Activated CD4-positive, alpha-beta T cell treated with anti-CD3 and anti-CD28 coated beads for 24 hours (primary cell): ENCODE measurements around the gene SGIP1.

ENCODE experiments used
- DNase-seq, 2 donors: peaks; one replicate each; pipeline ENCODE4 v3.0.0-alpha.2; 2020; ENCODE audit warnings: low read depth in 2 of 2

Gene SGIP1

DNA sequence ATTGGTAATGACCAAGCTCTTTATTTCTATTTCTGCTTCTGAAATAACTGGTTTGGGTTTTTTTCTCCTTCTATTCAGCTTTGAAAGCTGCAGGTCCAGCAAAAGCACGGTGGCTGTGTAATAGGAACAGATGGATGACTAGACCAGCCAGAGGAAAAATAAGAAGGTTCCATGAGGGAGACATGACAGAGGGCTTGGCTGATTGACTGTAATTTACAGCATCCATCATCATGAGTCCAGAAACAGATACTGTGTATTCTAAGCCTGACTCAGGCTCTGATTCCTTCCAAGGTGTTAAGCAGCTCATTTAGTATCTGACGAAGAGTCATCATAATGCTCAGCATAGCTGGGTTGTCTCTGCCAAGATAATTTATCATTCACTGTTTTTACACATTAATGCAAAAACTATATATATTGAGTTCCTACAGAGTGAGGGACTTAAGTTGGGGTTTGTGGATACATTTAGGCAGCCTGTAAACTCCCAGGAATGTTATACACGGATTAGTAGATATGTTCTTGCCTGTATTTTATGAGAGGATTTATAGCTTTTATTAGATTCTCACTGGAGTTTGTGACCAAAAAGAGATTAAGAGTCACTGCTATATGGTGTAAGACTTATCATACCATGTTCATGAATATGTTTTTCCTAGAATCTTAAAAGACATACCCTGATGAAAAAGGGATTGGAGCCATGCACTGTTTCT, 72.6 kb downstream of the SGIP1 start:
- DNase-seq, result no peak

- DNase-seq, result no peak
These were observed 73.5 kb downstream of the SGIP1 start for GRCh38 chr1:66607458-66607857.

DNA sequence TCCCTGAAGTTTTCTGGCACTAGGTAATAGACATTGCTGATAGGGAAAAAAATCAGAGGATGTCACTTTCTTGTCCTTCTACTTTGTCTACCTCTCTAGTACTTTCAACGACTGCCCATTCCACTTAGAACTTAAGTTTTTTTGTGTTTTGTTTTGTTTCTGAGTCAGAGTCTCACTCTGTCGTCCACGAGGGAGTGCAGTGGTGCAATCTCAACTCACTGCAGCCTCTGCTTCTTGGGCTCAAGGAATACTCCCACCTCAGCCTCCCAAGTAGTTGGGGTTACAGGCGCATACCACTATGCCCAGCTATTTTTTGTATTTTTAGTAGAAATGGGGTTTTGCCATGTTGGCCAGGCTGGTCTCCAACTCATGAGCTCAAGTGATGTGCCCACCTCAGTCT, 79.2 kb downstream of the SGIP1 start:
- no peak for DNase-seq

DNA sequence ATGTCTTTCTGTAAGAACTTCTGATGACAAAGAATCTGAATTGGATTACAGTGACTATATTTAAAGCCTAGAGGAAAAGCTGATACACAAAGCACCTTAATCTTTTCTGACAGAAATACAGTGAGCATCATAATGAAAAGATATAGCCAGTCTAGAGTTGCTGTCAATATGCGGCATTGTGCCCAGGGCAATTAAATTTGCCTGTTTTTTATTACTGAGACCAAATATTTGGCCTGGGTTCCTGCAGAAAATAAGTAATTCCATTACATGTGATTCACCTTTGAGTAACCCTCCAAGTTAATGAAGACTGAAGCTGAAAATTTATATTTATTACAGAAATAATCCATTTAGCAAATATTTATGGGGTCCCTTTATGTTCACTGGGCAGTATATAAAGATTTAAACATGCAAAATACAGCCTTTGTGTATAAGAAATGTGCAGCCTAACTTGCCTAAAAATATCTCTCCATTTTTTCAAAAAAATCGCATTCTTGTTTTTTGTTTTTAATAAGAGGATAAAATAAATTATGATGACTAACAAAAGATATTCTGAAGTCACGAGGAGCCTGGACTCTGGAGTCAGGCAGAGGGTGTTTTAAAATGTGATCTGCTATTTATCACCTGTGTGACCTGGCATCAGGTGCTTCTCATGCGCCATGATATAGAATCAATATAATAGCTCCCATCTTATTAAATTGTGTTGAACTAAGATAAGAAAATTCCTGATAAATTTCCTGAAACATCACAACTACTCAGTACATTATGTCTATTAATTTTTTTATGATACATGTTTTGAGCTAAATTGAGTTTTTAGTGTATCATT, 83.6 kb downstream of the SGIP1 start:
- DNase-seq, result no peak

GRCh38 chr1:66618390-66618789, 84.4 kb downstream of the SGIP1 start:
- DNase-seq, result no peak

GRCh38 chr1:66623812-66624211, 89.9 kb downstream of the SGIP1 start:
- no peak for DNase-seq

GRCh38 chr1:66624412-66625060, 90.6 kb downstream of the SGIP1 start:
- no peak for DNase-seq

DNA sequence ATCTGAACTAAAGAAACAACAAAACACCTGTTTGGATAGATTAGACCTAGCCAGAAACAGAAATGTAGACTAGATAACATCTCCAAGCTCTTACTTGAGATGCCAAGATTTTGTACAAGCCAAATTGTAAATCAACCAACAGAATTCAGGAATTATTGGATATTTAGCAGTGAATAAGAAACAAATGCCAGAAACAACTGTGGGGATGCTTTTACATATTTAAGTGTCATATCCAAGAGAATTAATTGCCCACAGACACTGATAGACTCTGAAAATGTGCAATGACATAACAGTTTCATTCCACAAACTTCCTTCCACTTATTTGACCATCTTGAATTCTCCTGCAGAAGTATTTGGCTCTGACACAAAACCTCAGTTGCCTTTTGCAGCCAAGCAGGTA, 92.3 kb downstream of the SGIP1 start:
- DNase-seq, result no peak

- DNase-seq, result no peak
These were observed 95.0 kb downstream of the SGIP1 start for GRCh38 chr1:66628926-66629325.

GRCh38 chr1:66633159-66633558, 99.2 kb downstream of the SGIP1 start:
- no peak for DNase-seq

DNA sequence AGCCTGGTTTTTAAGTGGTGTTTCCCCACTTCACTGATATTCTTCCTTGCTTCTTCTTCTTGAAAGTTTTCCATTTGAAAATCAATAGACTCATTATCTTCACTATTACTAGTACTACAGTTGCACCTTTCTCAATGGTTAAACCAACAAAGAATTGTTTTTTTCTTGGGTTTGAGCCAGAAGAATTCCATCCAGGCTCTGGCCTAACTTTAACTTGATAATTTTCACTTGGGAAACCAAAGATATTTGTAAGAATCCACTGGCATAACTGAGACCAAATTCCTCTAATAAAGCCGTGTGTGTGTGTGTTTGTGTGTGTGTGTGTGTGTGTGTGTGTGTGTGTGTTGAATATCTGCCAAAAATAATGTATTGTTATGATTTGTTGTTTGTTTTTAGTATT, 103.2 kb downstream of the SGIP1 start:
- no peak for DNase-seq

GRCh38 chr1:66641891-66642473, 108.0 kb downstream of the SGIP1 start:
- DNase-seq, result no peak

DNA sequence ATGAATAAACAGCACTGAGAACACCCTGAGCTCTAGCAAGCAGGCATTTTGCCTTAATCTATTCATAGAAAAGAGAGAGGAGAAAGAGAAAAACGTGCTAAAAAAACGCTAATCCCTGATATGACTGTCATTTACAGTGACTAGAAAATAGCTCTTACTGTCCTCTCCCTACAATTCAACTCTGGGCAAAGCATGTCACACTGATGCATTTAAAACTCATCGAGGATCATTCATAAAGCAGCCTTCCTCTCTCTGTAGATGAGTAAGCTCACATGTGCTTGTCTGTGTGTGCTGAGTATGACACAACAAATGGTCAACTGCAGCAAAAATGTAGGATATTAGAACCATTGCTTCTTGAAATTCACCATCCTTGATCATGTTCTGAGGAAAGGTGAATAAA, 109.0 kb downstream of the SGIP1 start:
- no peak for DNase-seq

DNA sequence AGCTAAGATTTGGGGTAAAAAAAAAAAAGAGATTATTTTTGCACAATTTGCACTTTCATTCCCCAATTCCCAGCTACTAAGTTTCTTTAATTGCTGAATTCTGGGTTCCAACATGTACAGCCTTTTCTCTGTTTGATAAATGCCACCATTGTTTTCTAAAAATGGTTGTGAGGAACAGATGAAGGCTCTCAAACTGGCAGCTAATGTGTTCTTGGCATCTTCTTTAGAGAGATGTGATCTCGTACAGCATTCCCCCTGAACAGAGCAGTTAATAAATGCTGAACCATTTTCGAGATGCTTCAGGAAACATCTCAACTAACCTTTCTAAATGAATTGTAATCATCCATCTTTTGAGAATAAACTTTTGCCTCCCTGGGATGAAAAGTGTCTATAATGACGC, 110.4 kb downstream of the SGIP1 start:
- DNase-seq, result no peak

- no peak for DNase-seq
These were observed 115.1 kb downstream of the SGIP1 start for GRCh38 chr1:66648901-66649595.

- DNase-seq, result no peak
These were observed 118.6 kb downstream of the SGIP1 start for GRCh38 chr1:66652556-66652955.

DNA sequence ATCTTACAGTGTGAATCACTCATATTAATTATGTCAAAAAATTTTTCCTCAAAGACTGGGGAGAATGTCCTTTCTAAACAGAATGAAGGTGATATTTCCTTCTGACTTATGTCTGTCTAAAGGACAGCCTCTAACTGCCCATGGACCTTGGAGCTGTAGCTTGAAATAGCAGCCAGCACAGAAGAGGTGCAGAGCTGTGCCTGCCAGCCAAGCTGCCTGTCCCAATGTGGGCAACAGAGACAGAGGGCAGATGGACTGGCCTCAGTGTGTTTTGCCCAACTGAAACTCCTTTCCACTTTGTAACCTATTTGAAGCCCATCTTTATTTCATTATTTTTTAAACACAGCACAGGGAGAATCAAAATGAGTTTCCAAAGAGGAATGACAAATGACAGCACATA, 120.7 kb downstream of the SGIP1 start:
- DNase-seq, result no peak

GRCh38 chr1:66671455-66671854, 137.5 kb downstream of the SGIP1 start:
- no peak for DNase-seq

DNA sequence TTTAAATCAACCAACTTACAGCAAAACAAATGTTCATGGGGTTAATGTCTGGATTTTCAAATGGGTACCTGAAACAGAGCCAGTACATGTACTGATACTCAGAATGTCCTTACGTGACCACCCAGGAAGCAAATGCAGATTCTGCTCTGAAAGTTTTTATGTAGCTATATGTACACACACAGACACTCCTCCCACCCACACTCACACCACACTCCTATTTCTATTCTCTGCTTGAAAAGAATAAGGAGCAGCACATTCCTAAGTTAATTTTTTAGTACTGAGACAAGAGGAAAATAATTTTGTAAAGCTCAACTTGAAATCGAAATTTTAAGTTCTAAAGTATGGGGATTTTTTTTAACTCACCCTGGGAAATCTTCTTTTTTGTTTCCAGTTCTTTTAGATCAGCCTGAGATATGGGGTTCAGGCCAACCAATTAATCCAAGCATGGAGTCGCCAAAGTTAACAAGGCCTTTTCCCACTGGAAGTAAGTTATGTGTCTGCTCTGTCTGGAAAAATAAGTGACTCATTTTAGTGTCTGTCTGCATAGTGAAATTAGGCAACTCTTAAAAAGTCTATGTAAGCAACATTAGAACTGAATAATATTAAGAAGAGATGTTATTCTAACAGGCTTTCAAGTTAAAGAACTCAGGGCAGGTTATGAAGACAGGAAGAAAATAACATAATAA, 142.8 kb downstream of the SGIP1 start:
- DNase-seq, result no peak

DNA sequence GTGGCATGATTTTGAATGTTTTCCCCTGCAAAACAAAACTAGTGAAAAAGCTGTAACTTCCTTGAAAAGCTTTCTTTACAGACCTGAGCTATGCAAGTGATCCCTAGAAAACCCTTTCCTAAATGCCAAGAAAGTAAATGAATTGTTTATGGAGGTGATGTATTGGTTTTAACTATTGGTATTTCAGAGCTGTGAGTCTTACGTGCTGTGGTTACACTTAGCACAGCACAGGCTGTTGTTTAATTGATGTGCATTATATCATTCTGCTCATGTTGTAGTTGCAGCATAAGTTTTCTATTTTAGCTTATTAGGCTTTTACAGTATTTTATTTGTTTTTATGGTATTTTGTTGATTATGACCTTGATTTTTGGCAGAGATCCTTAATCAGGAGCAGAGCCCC, 144.2 kb downstream of the SGIP1 start:
- DNase-seq, result no peak

- DNase-seq, result no peak
These were observed 145.2 kb downstream of the SGIP1 start for GRCh38 chr1:66679140-66679539.
